Measurements from ENCODE around the gene EXOC4. TPM values are rescaled to one million over a fixed set of nuclear protein-coding genes. Genes with fewer than 3 reads are reported as not detected.

Gene EXOC4
- total RNA-seq, 1 experiment from 2014 or later = 75.8 TPM

DNA sequence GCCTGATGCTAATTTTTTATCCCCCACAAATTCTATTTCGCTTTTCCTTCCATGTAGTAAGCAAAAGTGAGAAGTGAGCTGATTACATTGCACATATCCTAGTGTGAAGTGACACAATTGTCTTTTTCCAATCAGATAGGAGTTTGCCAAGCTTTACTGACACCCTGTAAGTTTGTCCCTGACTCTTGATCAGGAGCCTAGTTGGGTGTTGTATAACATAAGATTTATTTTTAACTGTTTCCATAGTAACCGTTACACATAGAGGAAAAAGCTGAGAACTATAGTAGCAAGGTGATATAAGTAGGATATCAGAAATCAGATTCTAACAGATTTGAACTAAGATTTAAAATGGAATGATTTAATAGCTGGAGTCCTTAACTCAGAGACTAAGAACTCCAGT lies 31.2 kb downstream of the EXOC4 start:
- no peak overlapping the region for H4K91ac ChIP-seq (ENCODE audit: insufficient read length, low read depth, low read length)
- no peak overlapping the region for H3K14ac ChIP-seq (ENCODE audit: insufficient read depth, low read length)
- Mint-ChIP-seq H3K36me3 (ENCODE audit: insufficient read depth in 1 of 3, low read depth in 3 of 3) (peaks cover 10 to 18% (median 17%) of the 10 kb centered on the region in 3 experiments; a peak in 5 of 7 replicates), H3K27ac (no peak overlapping the region), H3K27me3 (ENCODE audit: low read depth) (no peaks in the 10 kb centered on the region), H3K9me3 (no peaks in the 10 kb centered on the region), H3K4me3 (no peak overlapping the region), H3K4me1 (0 out of 4 replicates have a peak, but pooled peaks cover 2 to 3% of the 10 kb centered on the region in 2 experiments)
- no peak overlapping the region for H3K18ac ChIP-seq (ENCODE audit: insufficient read length, low read depth, low read length)
- no peaks in the 10 kb centered on the region for H4K20me1 ChIP-seq (ENCODE audit: control insufficient read depth, insufficient read depth, insufficient read length)
- H3K23ac ChIP-seq (ENCODE audit: insufficient read length, low read depth, low read length) = no peak overlapping the region
- H3K27ac ChIP-seq (ENCODE audit: insufficient read length, low read depth, low read length) = no peak overlapping the region
- H3K9ac ChIP-seq (ENCODE audit: extremely low read depth, insufficient read length, low read length) = no peak overlapping the region
- H3K23me2 ChIP-seq (ENCODE audit: insufficient read length, low read depth, low read length, poor library complexity, severe bottlenecking) = no peaks in the 10 kb centered on the region
- no peak overlapping the region for H4K5ac ChIP-seq (ENCODE audit: insufficient read length, low read depth, low read length)
- no peak overlapping the region for H4K8ac ChIP-seq (replicated peaks; ENCODE audit: insufficient read length, low read depth, low read length)
- H2BK12ac ChIP-seq (ENCODE audit: insufficient read length, low read depth, low read length) = no peak overlapping the region
- no peaks in the 10 kb centered on the region for H3K4me1 ChIP-seq (ENCODE audit: insufficient read depth, low read length)
- H2AFZ ChIP-seq (ENCODE audit: low read length) = no peak overlapping the region
- no peak overlapping the region for H3K4ac ChIP-seq (ENCODE audit: low read depth, low read length)
- WGBS (ENCODE audit: extremely low coverage, insufficient read length, low lambda C conversion rate) = no CpG with 5 or more reads among the region's 2 CpGs
- H3K79me2 ChIP-seq (ENCODE audit: insufficient read depth, low read length) = no peaks in the 10 kb centered on the region
- DNase-seq = no peak
- H2BK5ac ChIP-seq (ENCODE audit: insufficient read length, low read length) = no peak overlapping the region
- no peak overlapping the region for H3K56ac ChIP-seq (ENCODE audit: insufficient read length, low read depth, low read length)
- H2BK15ac ChIP-seq (ENCODE audit: low read depth, low read length) = no peak overlapping the region
- H2AK5ac ChIP-seq (ENCODE audit: insufficient read length, low read length) = no peak overlapping the region
- no peaks in the 10 kb centered on the region for H3K9me3 ChIP-seq (ENCODE audit: control insufficient read depth, low read depth, low read length)
- no peak overlapping the region for H3T11ph ChIP-seq (ENCODE audit: low read length)
- H3K27me3 ChIP-seq (ENCODE audit: insufficient read depth, low read length) = no peaks in the 10 kb centered on the region
- H3K79me1 ChIP-seq (ENCODE audit: insufficient read depth, low read depth, low read length, poor library complexity, severe bottlenecking) = peaks cover 2% of the 10 kb centered on the region
- no peak overlapping the region for H2BK20ac ChIP-seq (ENCODE audit: low read depth, low read length, poor library complexity, severe bottlenecking)
- TF ChIP-seq, protein P1, sequence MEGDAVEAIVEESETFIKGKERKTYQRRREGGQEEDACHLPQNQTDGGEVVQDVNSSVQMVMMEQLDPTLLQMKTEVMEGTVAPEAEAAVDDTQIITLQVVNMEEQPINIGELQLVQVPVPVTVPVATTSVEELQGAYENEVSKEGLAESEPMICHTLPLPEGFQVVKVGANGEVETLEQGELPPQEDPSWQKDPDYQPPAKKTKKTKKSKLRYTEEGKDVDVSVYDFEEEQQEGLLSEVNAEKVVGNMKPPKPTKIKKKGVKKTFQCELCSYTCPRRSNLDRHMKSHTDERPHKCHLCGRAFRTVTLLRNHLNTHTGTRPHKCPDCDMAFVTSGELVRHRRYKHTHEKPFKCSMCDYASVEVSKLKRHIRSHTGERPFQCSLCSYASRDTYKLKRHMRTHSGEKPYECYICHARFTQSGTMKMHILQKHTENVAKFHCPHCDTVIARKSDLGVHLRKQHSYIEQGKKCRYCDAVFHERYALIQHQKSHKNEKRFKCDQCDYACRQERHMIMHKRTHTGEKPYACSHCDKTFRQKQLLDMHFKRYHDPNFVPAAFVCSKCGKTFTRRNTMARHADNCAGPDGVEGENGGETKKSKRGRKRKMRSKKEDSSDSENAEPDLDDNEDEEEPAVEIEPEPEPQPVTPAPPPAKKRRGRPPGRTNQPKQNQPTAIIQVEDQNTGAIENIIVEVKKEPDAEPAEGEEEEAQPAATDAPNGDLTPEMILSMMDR (conservative IDR thresholded peaks at IDR 0.05) = no peak
- H2BK120ac ChIP-seq (ENCODE audit: low read depth, low read length, poor library complexity, severe bottlenecking) = no peak overlapping the region
- H3K4me2 ChIP-seq (ENCODE audit: insufficient read depth, insufficient read length, low read length) = no peak overlapping the region
